SKM-1 (cell line): Measurements from ENCODE around the gene B3GNT7.

Experiments used
- DNase-seq: peaks from one replicate; lab custom pipeline; 2025; ENCODE audit not compliant: unreplicated experiment; lab: John Stamatoyannopoulos, UW

Gene B3GNT7

DNA sequence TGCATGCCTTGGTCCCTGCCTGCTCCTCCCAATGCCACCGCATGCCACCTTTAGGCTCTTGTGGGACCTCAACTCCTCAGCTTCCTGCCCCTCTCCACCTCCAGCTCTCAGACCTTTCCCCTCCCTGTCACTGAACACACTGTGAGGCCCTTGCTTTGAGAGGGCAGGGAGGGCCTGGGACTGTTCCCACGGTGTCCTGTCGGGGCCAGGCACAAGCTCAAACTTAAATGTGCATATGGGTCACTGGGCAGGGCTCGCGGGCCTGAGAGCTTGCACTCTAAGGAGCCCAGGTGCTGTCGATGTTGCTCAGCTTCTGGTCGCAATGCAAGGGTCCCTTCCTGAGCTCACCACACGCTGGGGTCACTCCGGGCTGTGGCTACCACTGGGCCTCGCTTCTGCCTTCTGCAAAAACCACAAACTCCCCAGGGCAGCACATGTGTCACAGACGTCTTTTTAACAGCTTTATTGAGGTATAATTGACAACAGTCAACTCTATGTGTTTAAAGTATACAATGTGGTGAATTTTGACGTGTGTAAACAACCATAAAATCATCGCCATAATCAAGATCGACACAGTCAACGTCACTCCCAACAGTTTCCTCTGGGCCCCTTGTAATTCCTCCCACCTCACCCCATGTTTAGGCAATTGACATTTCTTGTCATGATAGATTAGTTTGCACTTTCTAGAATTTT lies 11.9 kb upstream of the B3GNT7 start:
- no peak for DNase-seq

DNA sequence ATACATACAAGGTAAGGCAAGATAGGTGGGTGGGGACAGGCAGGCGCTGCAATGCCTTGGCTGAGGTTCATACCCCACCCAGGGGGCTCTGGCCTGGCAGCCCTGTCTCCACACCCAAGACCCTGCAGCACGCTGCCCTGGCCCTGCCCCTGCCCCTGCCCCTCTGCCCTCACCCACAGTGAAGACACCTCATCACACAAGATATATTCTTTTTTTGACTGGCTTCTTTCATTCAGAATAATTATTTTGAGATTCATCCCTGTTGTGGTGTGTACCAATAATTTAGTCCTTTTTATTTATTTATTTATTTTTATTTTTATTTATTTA lies 11.4 kb upstream of the B3GNT7 start:
- no peak for DNase-seq

GRCh38 chr2:231384970-231385369 lies 10.5 kb upstream of the B3GNT7 start:
- no peak for DNase-seq

GRCh38 chr2:231385429-231385828 lies 10.1 kb upstream of the B3GNT7 start:
- DNase-seq: no peak

DNA sequence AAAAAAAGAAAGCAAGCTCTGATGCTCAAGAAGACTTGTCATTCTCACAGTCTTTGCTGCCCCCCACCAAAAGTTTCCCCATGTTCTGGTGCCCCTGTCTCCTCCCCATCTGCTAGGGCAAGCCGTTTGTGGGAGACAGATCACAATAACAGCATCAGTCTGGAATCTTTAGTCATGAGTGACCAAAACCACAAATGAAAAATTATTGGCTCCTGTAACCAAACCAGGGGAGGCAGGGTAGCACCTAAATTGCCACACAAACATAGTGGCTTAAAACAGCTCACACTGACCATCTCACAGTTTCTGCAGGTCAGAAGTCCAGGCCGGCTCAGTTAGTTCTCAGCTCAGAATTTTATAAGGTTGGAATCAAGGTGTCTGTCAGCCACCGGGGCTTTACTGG lies 9.1 kb upstream of the B3GNT7 start:
- DNase-seq: no peak

DNA sequence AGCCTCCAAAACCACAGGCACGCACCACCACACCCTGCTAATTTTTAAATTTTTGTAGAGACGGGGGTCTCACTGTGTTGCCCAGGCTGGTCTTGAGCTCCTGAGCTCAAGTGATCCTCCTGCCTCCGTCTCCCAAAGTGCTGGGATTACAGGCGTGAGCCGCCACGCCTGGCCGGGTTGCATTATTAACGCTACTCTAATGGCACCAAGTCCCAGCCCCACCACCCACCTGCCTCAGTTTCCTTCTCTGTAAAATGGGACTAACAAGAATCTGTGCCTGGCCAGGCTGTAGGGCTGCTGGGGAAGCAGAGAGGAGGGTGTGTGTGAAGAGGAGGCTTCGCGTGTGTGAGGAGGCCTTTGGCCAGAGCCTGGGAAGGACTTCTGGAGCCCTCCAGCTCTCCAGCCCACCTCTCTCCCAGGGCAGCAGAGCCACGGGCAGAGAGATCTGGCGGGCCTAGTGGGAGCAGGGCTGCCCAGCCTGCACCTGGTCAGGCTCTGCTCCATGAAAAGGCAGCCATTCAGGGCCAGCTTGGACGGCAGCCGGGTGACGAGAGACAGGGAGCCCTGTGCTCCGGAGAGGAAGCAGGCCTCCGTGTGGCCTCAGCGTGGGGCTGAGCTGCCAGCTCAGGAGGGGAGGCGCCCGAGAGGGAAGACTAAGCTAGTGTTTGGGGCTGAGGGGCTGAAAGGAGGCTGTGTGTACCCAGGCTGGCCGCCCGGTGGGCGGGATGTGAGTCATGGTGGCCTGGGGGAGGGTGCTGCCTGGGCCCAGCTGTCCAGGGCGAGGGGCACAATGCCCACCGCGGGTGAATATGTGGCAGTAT lies 7.4 kb upstream of the B3GNT7 start:
- no peak for DNase-seq

DNA sequence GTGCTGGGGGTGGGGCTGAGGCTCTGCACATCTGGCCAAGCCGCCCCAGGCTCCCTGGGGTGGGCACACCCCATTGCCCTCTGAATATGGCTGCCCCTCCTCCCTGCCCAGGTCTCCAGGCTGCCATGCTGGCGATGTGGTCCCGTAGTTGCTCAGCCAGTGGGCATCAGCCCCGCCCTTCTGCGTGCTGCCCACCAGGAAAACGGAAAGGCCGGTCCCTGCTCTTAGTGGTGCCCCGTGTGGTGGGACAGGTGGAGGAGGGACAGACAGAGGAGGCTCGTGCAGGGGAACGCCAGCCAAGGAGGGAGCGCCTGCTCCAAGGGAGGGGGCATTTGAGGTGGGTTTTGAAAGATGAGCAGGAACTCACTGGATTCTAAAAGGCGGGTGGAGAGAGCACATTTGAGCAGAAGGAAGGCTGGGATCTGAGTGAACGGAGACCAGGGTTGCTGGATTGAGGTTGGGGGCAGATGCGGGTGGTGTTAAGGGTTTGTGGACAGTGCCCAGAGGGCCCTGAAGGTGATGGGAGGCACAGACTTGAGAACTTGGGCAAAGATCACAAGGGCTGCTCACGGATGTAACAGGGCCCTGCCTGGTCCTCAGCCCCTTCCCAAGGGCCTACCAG lies 6.7 kb upstream of the B3GNT7 start:
- no peak for DNase-seq

DNA sequence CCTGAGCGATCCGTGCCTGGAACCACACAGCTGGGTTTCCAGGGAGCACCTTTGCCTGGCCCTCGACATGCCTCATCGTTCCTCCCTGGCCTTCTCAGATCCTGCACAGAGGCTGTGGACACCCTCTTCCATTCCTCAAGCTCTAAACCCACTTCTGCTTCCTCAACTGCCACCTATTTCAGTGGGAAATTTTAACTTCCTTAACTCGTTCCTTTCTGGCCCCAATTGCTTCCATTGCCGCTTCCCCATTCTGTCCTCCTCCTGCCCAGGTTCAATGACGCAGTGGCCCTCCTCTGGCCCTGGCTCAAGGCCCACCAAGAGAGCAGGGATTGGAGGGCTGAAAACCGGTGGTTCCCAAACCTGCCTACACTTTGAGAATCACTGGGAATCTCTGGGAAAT lies 4.8 kb upstream of the B3GNT7 start:
- peak; percentile 69 for DNase-seq

GRCh38 chr2:231391981-231392380 lies 3.5 kb upstream of the B3GNT7 start:
- peak; percentile 54 for DNase-seq

- no peak for DNase-seq
Observed at GRCh38 chr2:231392431-231393148, 2.9 kb upstream of the B3GNT7 start.

- no peak for DNase-seq
Observed at GRCh38 chr2:231393149-231394131, 2.1 kb upstream of the B3GNT7 start.

GRCh38 chr2:231394211-231395141 lies 1.0 kb upstream of the B3GNT7 start:
- DNase-seq: no peak

DNA sequence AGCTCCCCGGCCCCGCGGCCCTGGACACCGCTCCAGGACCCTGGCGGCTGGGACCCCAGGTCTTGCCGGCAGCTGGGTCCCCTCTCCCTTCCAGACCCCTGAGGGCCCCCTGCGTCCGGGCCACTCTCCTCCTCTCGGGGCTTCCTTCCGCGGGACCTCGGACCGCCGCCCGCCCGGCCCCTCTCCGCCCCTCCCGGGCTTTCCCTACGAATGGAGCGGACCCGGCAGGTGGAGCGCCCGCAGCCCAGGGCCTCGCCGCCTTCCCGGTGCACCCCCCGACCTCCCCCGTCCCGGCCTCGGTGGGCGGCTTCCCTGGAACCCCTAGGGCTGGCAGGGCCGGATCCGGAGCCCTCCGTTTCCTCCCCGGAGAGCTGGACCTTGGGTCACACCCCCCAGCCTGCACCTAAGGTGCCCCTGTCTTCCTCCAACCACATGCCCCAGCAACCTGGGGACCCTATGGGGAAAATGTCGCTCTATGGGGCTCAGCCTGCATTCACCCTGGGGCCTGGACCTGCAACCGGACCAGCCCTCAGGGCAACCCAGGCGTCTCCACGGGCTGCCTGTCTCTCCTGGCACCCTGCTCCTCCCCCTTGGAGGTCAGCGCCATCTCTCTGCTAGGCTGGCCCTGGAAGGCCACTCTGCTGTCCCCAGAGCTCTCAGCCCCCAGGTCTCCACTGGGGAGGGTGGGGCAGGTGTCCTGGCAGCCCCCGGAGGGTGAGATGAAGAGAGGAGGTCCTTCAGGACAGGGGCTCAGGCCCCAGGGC lies 730 bp downstream of the B3GNT7 start:
- DNase-seq: no peak

DNA sequence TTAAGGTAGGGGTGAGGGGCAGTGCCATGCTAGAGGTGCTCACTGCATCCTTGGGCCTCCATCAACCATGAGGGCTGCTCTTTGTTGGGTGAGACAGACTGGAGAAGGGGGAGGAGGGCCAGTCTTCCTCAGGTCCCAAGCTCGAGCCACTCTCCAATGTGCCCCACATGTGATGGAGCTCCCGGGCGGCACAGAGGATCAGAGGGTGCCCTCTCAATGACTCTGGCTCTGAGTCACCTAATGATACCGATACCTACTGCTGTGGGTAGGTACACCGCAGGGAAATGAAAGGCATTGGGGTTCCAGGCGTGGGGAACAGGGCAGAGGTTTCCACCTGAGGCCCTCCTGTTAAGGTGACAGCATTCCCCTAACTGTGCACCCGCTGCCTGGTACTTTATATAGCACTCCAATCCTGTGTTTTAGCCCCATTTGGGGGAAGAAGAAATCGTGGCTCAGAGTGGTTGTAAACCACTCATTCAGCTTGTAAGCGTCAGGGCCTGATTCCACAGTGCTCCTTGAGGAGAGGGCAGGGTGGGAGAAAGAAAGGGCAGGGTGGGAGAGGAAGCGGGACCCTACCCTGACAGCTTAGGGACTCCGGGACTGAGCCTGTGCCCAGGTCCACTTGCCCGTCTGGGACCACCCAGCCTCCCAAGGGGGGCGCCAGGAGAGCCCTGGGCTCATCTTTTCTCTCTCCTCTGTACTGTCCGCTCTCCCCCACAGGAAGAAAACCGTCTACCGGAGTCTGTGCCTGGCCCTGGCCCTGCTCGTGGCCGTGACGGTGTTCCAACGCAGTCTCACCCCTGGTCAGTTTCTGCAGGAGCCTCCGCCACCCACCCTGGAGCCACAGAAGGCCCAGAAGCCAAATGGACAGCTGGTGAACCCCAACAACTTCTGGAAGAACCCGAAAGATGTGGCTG lies 1.8 kb downstream of the B3GNT7 start:
- DNase-seq: no peak

DNA sequence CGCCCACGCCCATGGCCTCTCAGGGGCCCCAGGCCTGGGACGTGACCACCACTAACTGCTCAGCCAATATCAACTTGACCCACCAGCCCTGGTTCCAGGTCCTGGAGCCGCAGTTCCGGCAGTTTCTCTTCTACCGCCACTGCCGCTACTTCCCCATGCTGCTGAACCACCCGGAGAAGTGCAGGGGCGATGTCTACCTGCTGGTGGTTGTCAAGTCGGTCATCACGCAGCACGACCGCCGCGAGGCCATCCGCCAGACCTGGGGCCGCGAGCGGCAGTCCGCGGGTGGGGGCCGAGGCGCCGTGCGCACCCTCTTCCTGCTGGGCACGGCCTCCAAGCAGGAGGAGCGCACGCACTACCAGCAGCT lies 2.4 kb downstream of the B3GNT7 start:
- DNase-seq: no peak

DNA sequence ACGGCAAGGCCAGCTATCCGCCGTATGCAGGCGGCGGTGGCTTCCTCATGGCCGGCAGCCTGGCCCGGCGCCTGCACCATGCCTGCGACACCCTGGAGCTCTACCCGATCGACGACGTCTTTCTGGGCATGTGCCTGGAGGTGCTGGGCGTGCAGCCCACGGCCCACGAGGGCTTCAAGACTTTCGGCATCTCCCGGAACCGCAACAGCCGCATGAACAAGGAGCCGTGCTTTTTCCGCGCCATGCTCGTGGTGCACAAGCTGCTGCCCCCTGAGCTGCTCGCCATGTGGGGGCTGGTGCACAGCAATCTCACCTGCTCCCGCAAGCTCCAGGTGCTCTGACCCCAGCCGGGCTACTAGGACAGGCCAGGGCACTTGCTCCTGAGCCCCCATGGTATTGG lies 3.1 kb downstream of the B3GNT7 start:
- DNase-seq: no peak

GRCh38 chr2:231399046-231399852 lies 3.7 kb downstream of the B3GNT7 start:
- no peak for DNase-seq
